HG02981 (cell line): ENCODE data around the gene GAA.

Experiments used
- ATAC-seq: cut with Tn5 transposase; IDR thresholded peaks from one replicate; pipeline ENCODE4 v1.9.1; 2021; ENCODE audit warnings: mild to moderate bottlenecking, moderate library complexity; ENCODE audit not compliant: unreplicated experiment

Gene GAA

GRCh38 chr17:80101011-80101945, at the start of gene GAA:
GAA (plus strand) TSS chr17:80101581; CDS start chr17:80104587, 3,006 bp downstream.
- peak; percentile 67 for ATAC-seq

DNA sequence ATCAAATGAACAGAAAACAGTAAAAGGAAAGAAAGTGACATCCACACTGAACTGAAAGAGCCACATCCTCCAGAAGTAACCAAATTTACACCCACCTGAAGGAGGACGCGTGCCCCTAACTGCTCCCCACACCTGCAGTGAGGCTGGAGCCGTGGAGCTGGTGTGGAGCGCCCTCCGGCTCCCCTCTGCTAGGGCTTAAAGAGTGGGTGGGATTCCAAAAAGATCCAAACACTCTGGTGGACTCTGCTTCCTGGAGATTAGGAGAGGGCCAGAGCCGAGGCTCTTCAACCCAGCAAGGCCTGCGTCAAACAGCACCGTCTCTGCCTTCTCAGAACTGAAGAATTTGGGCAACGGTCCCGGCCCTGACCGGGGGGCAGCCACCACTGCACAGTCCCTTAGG, 49.7 kb upstream of the GAA start:
- ATAC-seq, result no peak

DNA sequence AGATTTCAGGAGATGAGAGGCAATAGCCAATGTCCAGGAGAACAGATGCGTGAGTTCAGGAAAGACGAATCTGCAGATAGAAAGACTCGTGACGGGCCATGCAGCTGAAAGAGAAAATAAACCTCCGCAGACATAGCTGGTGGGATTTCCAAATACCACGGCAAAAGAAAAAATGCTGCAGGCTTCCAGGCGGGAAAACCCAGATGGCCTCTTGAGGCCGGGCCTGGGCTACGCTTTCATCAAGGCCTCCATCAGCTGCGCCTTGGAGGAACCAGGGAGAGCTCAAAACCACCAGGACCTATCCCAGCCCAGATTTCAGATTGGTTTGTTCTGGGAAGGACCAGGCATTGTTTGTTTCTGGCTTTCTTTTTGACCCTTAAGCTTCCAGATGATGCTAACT, 48.3 kb upstream of the GAA start:
- ATAC-seq, result no peak

DNA sequence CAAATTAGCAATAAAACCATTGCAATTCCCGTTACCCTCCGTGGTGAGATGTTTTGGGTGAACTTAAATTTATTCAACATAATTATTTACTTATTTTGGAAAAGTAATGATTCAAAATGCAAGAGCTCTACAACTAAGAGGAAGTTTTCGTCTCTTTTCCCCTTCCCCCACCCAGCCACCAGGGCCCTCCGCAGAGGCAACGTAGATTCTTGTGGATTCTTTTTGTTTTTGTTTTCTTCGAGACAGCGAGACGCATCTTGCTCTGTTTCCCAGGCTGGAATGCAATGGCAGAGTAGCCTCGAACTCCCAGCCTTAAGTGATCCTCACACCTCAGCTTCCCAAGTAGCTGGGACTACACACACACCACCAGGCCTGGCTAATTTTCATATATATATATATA, 45.8 kb upstream of the GAA start:
- no peak for ATAC-seq

DNA sequence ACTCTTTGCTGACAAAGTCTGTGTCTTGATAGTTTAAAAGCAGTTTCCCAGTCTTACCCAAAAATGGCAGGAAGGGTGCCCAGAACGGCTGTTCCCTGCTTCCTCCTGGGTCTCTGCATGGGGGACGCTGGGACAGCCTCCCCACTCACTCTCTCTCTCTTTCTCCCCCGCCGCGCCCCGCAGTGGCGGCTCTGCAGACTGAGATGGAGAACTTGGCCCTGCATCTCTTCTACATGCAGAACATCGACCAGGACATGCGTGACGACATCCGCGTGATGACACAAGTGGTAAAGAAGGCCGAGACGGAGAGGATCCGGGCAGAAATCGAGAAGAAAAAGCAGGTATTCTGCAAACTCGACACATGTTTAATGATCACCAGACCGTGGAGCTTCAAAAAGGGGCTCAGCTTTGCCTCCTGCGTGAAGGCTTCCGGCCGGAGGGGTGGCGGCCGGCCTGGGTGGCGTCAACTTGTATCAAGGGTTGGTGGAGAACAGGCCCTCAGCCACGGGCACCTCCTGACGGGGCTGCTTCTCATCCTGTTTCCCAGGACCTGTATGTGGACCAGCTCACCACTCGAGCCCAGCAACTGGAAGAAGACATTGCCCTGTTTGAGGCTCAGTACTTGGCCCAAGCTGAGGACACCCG, 42.9 kb upstream of the GAA start:
- no peak for ATAC-seq

GRCh38 chr17:80060644-80061043, 40.7 kb upstream of the GAA start:
- ATAC-seq, result no peak

DNA sequence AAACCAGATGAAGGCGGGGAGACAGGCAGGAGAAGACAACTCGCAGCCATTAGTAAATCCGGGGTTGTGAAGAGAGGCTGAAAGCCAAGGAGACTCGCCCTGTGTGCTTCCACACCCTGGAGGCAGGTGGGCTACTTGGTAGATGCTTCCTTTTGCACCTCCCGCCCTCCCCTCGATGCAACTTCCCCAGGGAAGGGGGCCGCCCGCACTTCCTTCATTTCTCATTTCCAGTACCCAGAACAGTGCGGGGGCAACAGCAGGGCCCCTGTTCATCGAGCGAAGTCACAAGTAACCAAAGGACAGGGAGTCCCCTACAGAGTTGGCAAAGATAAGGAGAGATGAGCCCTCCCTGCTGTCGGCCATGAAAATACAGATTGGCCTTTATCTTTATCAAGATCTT, 40.0 kb upstream of the GAA start:
- ATAC-seq, result no peak

DNA sequence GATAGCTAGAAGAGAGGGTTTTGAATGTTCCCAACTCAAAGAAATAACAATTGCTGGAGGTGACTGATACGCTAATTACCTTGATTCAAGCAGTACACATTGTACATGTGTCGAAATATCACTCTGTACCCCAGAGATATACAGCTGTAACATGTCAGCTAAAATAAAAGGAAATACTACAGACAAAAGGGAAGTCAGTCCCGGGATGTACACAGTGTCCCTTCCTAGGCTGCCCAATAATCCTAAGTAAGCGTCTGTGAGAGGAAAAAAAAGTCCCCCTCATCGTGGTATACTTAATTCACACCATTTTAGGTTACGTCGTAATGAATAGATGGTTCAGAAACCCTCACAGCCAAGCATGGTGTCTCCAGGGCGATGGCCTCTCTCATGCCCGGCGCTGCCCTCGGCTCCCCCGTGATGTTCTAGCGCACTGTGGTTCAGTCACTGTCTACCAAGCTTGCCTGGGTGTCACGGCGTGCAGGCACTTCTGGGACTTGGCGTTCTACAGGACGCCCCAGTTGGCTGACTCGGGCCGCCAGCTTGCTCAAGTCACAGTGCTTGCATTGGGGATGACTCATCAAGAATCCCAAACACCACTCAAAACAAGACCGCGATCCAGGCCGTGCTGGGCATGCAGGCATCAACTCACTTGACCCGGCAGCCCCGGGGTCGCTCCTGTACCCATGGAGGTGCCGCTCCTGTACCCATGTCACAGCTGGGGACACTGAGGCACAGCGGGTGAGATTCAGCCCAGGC, 37.4 kb upstream of the GAA start:
- ATAC-seq, result no peak

DNA sequence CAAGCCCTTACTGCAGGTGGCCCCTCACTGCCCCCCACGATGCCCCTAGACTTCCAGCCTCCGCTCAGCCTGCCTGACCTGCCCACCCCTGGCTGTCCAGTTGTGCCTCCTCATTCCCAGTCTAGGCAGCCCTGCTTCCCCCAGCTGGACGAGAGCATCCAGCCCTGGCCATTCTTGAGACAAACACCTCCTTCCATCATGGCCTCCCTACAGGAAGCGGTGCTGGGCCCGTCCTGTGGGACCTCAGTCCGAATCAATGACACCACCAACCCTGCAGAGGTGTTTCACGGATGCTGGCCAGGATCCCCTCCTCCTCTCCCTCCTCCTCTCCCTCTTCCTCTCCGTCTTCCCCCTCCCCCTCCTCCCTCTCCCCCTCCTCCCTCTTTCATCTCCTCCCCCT, 36.7 kb upstream of the GAA start:
- ATAC-seq, result no peak

GRCh38 chr17:80065478-80066170, 35.8 kb upstream of the GAA start:
- no peak for ATAC-seq

DNA sequence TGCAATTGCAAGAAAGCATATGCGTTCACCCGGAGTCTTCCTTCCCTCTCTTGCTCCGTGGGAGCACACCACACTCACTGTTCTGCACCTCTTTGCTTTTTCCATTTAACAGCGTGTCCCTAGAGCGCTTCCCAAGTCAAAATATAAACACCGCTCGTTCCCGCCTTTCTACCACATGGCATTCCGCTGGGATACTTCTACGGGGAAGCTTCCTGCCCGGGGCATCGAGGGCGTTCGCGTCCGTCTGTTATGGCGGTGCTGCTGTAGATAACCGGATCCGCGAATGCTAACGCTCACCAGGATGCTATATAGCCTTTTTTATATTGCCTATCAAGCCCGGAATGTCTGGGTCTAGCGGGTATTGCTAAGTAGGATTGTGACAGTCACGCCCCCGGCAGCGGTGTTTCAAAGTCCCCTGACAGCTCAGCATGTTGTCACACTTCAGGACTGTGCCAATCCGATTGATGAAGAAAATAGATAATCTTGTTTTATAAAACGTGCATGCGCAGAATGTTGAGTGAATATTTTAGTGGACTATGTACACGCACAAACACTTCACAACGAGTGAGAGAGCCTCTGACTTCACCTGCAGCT, 33.9 kb upstream of the GAA start:
- ATAC-seq, result no peak

GRCh38 chr17:80068301-80069222, 32.8 kb upstream of the GAA start:
- no peak for ATAC-seq

GRCh38 chr17:80070375-80071115, 30.8 kb upstream of the GAA start:
- ATAC-seq, result no peak

DNA sequence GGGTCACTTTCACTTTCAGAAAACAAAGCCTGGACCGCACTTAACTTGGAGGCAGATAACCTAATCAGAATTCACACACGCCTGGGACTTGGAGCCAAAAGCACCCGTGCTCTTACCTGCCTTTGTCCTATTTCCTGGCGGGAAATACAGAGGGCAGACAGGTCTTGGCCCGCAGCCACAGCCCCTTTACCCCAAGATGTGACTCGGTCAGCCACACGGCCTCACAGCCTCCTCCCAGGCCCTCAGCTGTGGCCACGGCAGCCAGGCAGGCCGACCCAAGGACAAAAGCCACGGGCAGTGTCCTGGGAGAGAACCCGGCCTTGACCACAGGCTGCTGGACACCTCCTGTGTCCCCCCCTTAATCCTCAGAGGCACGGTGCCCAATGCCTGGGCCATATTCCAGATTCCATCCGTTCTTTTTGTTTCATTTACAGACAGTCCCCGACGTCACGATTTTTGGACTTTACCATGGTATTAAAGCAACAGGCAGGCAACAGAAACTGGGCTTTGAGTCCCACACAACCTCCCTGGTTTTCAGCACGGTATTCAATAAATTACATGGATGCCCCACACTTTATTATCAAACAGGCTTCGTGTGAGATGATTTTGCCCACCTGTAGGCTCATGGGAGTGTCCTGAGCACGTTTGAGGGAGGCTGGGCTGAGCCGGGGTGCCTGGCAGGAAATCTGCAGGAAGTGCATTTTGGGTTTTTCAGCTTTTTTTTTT, 30.1 kb upstream of the GAA start:
- ATAC-seq, result no peak

- ATAC-seq, result no peak
Measured at GRCh38 chr17:80072410-80072809, 29.0 kb upstream of the GAA start.

DNA sequence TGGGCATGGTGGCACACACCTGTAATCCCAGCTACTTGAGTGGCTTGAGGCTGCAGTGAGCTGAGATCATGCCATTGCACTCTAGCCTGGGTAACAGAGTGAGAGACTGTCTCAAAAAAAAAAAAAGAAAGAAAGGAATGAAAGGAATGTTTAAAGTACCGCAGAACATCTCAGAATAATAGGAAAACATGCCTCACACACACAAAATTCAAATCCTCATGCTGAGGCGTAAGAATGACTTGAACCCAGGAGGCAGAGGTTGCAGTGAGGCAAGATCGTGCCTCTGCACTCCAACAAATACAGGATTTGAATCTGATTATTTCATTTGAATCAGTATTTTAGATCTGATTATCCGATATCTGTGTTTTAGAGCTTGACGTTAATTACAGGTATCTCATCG, 21.3 kb upstream of the GAA start:
- no peak for ATAC-seq

- no peak for ATAC-seq
Measured at GRCh38 chr17:80081596-80081995, 19.8 kb upstream of the GAA start.
